Lower leg skin (tissue), 3 donors: ENCODE results near the gene CSNK2B.

Source experiments
- CTCF ChIP-seq, 3 donors: fragments of 450-650 bp; IDR thresholded peaks; one replicate each; pipeline ENCODE4 v1.5.1; 2016; ENCODE audit warnings: antibody characterized with exemption in 3 of 3, mild to moderate bottlenecking in 3 of 3, moderate library complexity in 2 of 3
- POLR2A ChIP-seq, 2 donors: fragments of 450-650 bp; IDR thresholded peaks; one replicate each; pipeline ENCODE4 v1.6.1; 2016 to 2017; ENCODE audit warnings: antibody characterized with exemption in 2 of 2, mild to moderate bottlenecking in 1 of 2, moderate library complexity in 1 of 2

DNA sequence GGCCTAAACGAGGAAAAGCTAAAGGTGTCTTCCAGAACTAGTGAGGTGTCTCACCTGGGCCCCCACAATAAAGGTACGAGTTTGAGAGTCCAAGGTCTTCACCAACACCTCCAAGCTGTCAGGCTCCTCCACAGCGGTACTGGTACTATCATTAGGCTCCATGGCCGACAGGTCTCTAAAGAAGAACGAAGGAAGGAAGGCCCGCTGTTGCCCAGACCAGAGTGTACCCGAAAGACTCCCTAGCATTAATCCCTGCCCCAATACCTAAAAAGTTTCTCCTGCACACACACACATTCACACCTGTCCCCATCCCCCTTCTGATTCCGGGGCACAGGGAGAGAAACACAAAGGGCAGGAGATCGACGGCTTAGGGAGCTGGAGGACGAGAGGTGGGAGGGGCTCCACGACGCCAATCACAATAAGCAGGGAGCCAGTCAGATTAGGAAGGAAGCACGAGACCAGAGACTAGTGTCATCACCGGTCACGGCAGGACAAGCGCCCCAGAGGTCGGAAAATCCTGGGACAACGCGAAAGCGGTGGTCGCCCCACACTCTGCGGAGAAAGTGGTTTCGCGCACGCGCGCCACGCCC lies 14.2 kb upstream of the CSNK2B start:
- TF ChIP-seq CTCF (IDR thresholded peaks at IDR 0.05): no peak
- TF ChIP-seq POLR2A (IDR thresholded peaks at IDR 0.05): no peak
